Suppressor macrophage (primary cell): Measurements from ENCODE around the gene ZMYM2.
"Not testable (repeated sequence)": the region's sequence is repeated elsewhere in the genome, so short reads cannot be mapped to it uniquely, and the experiment has no call there.

Experiments used
- DNase-seq, 4 experiments: peaks; one replicate each; pipeline ENCODE4 v3.0.0-alpha.2; 2020 to 2022
- total RNA-seq, 17 experiments: gene quantifications; one replicate each; lab custom pipeline; 2026; ENCODE audit warnings: mixed read lengths in 6 of 17, inconsistent platforms in 3 of 17; lab: John Stamatoyannopoulos, UW

ZMYM2 gene
- 17.3 to 105 (median 56.5) reads per million in 17 experiments for total RNA-seq

DNA sequence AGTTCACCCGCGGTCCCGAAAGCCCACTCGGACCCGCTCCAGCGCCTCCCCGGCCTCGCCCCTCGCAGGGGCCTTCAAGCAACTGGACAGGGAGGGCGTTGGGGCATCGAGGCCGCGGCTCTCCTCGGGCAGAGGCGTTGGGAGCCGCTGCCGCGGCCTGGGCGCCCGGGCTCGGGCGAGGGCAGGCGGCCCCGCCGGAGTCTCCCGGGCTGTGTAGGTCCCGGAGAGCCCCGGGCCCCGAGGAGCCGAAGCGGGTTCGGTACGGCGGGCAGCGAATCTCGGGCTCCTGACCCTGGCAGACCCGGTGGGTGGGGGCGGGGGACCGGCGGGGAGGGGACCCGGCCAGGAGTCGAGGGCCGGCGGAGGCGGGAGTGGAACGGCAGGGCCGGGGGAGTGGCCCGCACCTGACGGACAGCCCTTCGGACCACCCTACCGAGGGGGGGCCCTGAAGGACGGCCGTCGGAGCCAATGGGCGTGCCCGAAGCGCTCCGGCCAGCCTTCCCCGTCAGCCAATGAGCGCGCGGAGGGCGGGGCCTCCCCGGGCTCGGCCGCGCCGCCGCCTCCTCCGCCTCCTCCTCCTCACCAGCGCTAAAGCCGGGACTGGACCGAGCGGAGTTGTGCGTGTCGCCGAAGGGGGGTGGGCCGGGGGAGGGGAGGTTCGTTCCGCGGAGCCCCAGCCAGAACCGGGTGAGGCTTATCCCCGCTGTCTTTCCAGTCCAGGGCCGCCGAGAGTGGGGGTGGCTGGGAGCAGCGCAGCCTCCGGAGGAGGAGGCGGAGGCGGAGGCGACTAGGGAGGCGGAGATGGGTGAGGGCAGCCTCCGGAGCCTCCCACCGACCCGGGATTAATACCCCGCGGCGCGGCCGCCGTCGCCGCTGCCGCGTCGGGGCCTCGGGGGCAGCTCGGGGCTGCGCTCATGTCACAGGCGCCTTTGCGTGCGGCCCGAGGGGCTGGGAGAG lies at the start of gene ZMYM2:
TSS of gene ZMYM2 (plus strand) at position 573 of the 957 bp plus-strand sequence. CDS start 34,346 bp downstream, outside the sequence.
- DNase-seq: peak; percentile 98 to 100 (median 98)

DNA sequence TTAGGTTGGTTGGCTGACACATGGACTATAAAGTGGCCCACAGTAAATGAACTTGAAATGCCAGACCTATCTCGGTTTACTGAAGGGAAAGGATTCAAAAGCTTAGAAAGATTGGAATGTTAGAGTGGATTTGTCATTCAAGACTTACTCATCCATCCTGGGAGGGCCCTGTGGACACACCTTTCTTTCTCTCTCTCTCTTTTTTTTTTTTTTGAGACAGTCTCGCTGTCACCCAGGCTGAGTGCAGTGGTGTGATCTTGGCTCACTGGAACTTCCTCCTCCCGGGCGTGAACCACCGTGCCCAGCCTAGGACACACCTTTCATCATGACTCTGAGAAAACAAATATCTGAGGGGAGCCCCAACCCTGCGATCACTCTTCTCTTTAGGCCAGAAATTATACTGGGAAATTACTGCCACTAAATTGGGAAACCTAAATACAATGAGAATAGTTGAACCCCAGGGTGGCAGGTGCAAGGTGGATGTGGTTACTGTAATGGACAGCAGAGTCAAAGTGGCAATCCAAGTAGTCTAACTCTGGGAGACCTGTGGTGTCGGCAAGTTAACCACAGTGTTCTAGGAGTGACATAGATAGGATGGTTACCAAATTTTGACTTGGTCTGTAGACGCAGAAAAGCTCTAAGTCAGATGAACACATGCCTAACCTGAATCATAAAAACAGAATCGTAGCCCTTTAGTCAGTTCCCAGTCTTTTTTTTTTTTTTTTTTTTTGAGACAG lies 48.0 kb upstream of the ZMYM2 start:
- no peak for DNase-seq

DNA sequence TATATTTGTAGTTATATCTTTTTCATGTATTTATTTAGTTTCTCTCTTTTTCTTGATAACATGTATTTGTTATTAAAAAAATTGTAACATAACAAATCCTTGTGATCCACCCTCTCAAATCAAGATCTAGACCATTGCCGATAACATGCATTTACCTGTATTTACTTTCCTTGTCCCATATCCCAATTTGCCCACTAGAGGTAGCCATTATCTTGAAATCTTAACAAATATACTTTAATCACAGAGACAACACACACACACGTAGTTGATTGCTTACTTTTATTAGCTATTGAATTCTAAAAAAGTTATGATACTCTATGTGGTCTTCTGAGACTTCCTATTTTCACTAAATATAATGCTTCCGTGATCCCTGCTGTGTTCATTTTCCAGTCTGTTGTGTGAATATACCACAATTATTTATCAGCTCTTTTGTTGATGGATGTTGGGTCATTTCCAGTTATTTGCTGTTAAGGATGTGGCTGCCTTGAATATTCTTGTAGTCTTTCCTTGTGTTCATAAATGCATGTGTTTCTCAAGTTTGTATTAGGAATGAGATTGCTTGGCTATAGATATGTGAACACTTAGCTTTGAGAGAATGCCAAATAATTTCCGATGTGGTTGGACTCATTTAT lies 31.3 kb upstream of the ZMYM2 start:
- peak in 2 of 4 experiments; percentile 18 to 33 for DNase-seq

DNA sequence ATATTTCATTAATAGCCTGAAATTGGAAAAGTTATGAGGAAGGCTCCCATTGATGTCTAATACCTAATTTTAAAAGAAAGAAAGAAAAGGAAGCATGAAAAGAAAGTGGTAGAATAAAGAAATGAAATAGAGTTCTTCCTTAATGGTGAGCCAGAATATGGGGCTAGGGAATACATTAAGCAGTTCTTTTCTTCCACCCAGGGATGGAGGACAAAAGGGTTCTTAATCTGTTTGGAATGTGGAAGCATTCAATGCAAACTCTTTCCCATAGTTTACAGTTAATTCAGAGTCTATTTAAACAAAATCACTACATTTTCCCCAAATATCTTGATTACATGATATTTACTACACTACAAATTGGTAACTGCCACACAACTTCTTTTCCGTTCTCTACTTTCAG lies 18.4 kb upstream of the ZMYM2 start:
- no peak for DNase-seq

DNA sequence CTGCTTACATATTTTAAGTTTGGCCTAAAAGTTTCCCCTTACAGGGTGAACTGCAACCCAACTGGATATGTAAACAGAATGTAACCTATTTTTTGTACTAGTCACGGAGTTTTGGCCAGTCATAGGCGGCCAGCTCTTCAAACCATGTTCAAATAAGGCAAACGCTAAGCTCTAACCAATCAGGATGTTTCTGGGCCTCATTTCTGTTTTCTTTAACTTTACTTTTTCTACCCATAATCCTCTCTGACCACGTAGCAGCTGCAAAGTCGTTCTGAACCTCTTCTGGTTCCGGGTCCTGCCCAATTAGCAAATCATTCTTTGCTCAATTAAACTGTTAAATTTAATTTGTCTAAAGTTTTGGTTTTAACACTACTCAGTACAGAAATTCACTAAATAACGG lies 8.2 kb upstream of the ZMYM2 start:
- no peak for DNase-seq

DNA sequence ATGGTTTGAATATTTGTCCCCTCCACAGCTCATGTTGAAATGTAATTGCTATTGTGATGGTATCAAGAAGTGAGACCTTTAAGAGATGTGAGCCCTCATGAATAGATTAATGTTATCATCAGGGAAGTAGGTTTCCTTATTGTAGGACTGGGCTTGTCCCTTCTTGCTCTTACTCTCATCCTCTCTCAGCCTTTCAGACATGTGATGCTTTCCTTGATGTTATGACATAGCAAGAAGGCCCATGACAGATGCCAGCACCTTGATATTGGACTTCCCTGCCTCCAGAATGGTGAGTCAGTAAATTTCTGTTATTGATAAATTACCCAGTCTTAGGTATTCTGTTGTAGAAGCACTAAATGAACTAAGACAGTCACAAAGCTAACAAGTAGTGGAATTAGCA lies 5.7 kb upstream of the ZMYM2 start:
- DNase-seq: no peak

DNA sequence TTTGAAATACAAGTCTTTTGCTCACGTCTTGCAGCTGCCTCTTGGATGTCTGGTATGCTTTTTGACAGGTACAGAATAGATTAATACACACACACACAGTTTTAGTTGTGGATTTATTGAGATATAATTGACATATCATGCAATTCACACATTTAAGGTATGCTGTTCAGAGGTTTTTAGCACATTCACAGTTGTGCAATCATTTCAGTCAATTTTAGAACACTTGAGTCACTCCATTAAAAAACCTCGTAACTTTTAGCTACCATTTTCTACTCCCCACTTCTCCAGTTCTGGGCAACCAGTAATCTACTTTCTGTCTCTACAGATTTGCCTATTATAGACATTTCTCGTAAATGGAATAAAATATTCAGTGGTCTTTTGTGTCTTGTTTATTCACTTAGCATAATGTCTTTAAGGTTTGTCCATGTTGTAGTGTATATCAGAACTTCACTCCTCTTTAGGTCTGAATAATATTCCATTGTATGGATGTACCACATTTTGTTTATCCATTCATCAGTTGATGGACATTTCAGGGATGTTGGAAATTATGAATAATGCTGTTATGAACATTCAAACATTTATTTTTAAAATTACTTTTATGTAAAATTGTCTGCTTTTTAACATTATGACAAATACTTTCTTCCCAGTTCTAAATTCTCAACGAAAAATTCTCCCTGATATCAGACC lies 2.5 kb upstream of the ZMYM2 start:
- DNase-seq: no peak

DNA sequence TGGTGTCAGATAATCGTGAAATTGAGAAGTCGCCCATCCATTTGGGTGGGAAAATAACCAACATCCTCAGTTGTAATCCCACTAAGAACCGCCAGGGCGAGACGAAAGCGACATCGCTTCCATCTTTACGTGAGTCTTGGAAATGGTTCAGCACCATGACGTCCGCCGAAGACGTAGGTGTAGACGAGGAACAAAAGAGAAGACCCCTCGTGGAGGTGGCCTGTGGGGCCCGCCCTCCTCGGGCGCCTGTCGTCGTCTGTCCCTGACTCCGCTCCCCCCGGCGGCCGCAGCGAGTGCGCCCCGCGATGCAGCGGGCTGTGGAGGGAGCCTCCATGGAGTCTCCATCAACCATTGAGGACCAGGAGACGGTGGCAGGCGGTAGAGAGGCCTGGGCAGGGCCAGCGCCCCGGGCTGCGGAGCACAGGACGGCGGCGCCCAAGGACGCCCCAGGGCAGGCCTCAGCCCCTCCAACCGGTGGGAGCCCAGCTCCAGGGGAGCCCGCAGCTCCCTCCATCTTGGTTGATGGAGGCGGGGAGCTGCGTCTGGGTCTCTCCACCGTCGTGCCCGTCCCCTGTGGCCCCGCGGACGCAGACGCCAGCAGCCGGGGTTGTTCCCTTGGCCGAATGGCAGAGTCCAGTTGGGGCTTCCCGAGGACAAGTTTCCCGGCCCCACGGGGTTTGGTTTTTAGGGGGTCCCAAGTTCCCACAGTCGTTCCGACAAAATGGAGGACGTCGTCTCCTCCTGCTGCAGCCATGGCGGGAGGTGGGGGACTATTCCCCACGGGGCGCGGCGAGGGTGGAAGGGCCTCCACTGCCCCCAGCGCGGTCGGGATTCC lies 990 bp upstream of the ZMYM2 start:
- DNase-seq: peak; percentile 81 to 87 (median 84)

DNA sequence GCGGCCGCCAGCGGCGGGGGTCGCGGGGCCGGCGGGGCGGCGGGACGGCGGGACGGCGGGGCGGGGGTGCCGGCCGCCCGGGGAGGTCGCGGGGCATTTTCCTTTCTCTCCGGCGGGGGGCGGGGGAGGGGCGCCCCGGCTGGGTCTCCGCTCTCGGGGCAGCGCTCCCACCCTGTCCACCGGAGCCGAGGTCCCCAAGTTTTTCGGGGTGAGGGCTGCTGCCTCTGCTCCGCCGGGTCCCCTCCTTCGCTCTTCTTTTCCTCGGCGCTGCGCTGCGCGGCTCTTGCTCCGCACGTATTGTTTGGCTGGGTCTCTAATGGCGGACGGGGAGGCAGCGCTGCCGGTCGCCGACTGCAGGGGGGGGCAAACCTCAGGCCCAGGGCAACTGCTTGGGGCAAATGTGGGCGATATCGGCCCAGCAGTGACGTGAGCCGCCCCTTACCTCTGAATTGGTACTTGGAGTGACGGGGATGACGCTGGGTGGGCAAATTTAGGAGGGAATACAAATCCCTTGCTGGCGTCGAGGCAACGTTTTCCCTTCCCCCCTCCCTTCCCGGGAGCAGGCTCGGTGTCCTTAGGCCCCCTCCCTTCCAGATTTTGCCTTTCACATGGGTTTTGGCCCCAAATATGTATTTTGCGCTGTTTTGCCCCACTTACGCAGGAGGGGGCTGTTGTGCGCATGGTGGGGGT lies 759 bp downstream of the ZMYM2 start:
- DNase-seq: peak; percentile 72 to 83 (median 72)

DNA sequence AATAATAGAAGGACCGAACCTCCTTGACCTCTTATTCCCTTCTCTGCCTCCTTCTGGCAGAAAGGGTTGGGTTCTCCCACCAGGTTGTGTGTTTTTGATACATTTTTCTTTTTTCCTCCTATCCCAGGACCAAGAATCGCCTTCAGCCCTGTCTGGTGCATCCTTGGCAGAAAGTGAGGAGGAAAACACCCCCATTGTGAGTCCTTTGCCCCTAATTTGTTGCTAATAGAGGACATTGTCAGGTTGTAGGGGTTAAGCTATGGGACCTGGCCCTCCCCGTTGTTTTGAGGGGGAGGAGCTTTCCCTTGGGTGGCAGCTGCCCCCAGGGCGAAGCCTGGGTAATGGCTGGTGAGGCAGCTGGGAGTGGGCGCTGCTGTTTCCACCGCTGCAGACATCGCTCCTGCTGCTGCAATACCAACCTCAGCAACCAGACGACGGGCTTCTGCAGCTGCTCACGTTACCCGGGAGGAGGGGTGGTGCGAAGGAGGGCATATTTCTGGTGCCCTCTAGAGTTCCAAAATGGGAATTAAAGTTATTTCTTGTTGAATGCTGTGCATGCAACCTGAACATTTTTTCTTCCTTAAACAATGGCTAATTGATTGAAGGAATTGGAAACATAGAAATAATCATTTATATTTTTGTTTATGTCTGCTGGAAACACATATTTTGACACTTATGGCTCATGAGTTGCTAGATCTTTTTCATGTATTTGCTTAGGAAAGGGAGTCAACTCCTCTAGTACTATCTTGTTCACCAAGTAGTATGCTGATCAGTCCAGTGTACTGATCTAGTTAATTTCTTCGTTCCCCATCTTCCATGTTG lies 1.5 kb downstream of the ZMYM2 start:
- DNase-seq: peak; percentile 92 to 97 (median 95)

DNA sequence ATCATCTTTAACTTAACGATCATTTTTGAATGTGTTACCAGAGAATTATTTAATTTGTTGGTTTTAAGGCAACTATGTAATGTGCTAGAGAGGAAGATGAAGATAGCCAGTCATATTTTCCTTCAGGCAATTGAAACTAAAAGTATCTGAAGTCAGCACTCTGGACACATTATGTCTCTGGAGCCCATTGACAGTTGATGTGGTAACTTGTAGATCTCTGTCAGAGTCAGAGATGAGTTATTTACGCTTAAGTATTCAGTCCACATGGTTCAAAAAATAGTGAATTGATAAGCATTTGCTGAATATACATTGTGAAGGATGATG lies 2.1 kb downstream of the ZMYM2 start:
- DNase-seq: peak in 2 of 4 experiments; percentile 27 to 38

DNA sequence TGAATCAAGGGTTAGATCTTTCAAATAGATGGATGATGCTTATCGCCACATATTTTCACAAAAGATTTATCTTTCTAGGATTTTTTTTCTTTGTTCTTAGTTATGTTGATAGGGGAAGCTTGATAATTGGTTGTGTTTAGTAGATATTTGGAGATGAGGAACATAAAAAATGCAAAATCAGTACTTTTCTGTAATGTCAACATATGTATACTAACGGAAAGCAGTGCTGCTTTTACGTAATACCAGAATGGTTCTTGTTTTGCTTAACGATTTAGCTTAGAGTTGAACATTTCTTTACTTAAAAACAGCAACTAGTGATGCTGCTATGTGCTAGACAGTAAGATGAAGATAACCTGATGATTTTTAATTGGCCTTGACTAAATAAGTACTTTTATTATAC lies 3.0 kb downstream of the ZMYM2 start:
- peak; percentile 3 to 80 (median 48) for DNase-seq

DNA sequence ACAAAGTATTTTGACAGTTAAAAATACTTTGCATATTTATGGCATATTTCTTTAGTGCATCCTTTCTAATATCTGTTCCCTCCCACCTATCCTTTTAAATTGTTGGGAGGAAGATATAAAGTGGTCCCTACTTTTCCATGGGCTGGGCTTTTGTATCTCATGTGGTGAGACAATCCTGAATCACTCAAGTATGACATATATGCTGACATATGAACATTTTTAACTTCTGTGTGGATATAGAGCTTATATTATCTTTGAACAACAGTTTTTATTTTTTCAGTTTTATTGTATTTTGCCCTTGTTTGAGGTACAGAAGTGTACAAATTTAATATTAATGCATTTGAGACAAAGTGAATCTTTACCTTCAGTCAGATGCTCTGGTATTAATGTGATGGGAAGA lies 3.4 kb downstream of the ZMYM2 start:
- DNase-seq: peak in 2 of 4 experiments; percentile 6 to 7

DNA sequence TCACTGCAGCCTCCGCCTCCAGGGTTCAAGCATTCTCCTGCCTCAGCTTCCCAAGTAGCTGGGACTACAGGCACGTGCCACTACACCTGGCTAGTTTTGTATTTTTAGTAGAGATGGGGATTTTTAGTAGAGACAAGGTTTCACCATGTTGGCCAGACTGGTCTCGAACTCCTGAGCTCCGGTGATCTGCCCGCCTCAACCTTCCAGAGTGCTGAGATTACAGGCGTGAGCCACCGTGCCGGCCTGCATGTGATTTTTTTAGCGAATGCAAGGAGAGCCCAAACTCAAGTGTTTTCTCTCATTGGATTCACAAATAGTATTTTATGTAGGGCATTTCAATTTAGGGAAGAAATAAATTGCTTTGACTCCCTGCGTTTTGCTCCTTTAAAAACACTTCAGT lies 4.4 kb downstream of the ZMYM2 start:
- no peak for DNase-seq

DNA sequence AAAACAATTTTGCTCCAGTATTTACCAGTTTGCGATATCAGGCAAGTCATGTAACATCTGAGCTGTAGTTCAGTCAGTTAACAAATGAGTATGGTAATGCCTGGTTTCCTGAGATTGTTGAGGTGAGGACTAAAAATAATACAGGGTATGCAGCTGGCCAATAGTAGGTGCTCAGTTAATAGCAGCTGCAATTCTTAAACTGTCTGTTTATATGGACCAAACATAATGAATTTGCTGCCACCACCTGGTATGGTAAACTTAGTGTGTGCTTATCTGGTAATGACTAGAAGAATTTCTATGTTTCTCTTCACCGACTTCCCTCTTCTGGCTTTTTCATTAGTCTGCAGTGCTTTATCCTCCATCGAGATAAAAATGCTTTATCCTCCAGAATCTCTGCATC lies 9.1 kb downstream of the ZMYM2 start:
- no peak for DNase-seq

DNA sequence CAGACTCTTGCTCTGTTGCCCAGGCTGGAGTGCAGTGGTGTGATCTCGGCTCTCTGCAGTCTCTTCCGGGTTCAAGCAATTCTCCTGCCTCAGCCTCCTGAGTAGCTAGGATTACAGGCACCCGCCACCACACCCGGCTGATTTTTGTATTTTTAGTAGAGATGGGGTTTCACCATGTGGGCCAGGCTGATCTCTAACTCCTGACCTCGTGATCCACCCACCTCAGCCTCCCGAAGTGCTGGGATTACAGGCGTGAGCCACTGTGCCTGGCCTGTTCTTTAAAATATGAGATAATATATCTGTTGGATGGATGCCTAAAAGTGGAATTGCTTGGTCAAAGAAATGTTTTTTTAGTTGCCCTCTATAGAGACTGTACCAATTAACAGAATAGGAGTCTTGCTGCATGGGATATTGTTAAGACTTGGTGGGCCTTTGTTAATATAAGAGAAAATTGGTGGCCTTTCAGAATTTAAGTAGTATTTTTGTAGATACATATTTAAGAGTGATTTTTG lies 16.0 kb downstream of the ZMYM2 start:
- not testable (repeated sequence) for DNase-seq

DNA sequence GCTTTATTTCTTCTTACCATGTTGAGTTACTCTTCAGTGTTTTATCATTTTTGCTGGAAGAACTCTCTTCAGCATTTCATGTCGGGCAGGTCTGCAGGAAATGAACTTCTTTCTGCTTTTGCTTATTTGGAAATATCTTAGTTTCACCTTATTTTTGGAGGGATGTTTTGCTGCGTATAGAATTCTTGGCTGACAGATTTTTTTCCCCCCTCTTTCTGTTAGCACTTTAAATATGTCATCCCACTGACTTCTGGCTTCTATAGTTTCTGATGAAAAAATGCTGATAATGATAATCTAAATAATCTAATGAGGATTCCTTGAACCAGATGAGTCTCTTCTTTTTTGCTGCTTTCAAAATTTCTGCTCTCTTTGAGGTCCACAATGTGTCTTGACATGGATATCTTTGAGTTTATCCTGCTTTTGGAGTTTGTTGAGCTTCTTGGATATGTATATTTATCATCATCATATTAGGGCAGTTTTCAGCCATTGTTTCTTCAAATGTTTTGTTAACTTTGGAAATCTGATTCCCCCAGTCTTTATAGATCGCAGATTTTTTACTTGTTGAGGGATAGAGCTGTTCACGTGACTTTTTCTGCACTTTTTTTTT lies 20.4 kb downstream of the ZMYM2 start:
- no peak for DNase-seq

DNA sequence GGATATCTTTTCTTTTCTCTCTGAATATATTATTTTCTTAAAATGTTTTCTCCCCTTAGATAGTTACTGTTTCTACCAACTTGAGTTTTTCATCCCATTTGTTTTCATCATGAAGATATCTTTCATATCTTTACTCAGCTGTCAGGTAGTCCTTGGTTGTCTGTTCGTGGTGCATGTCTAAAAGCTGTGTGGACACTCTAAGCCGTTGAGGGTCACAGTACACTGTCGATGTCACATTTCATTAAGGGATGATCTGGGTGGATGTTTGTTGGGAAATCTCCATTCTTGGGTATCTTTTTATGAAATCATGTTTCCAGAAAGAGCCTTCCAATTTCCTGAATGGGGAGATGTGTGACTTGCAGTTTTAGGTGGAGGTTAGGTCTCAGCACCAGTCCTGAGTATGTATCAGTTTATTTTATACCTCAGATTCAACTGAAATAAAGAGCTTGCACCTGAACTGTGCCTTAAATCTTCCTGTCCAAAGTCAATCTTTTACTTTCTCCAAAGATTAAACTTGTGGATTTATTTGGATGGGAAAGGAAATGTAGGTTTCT lies 23.2 kb downstream of the ZMYM2 start:
- DNase-seq: no peak

DNA sequence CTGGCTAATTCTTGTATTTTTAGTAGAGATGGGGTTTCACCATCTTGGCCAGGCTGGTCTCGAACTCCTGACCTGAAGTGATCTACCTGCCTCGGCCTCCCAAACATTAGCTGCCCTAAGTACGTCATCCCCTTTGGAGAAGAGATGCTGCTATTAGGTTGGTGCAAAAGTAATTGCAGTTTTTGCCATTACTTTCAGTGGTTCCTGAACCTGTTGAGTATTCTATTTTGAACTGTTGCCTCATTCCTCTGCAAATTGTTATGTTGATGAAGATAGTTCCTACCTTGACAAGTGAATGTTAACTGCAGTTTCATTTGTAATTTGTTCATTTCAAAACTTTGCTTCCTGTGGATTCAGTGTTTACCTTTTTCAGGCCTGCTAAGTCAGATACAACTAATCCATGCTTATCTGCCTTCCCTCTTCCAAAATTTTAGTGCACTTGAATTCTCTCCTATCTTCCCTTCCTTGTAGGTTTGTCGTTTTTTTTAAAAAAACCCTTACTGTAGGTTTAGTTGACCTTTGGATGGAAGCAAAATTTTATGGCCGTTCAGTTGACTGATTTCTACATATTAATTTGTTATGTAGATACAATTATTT lies 24.0 kb downstream of the ZMYM2 start:
- DNase-seq: no peak
